ENCODE data around the gene ANP32B. TPM values are rescaled to one million over a fixed set of nuclear protein-coding genes. Genes with fewer than 3 reads are reported as not detected.

Gene ANP32B
- total RNA-seq, 2 experiments from 2014 or later = 32.1 to 389 TPM

GRCh38 chr9:97983589-97984187 is 547 bp downstream of the ANP32B start:
- ChIA-PET CTCF (ENCODE audit: unreplicated experiment) (interaction anchor here (0.6 to 0.9 kb wide), 2 partner anchors 51 to 60 kb away, joined by 3 read pairs; no protein-coding TSS in a partner anchor), POLR2A (interaction anchor here (1.2 to 4.5 kb wide), 4 partner anchors 13 to 58 kb away, joined by 4 to 39 read pairs (median 6); no protein-coding TSS in a partner anchor)
- Histone ChIP-seq H3K4me2 (ENCODE audit: low read length) (peak overlapping the region; percentile 96), H3K27ac (ENCODE audit: low read depth, low read length, poor library complexity, severe bottlenecking) (peak overlapping the region; percentile 85), H2AFZ (ENCODE audit: low read length) (no peak overlapping the region), H3K4me1 (ENCODE audit: insufficient read depth, low read length, poor library complexity, severe bottlenecking) (peaks cover 73% of the 10 kb centered on the region), H3K36me3 (ENCODE audit: insufficient read depth, low read length) (peaks cover 37% of the 10 kb centered on the region; the same call in 1 of the 2 replicates), H3K79me2 (ENCODE audit: insufficient read depth, low read depth, low read length) (peaks cover 65% of the 10 kb centered on the region), H3K9me3 (ENCODE audit: low read length) (no peaks in the 10 kb centered on the region), H3K9me2 (ENCODE audit: insufficient read depth, low read length) (no peaks in the 10 kb centered on the region), H4K20me1 (ENCODE audit: insufficient read depth, low read length) (peaks cover 23% of the 10 kb centered on the region), H3K4me3 (ENCODE audit: low read depth, low read length, poor library complexity, severe bottlenecking) (peak overlapping the region; percentile 92)
- no TSS peak for BruUV-seq (replicated peaks)
- DNase-seq (ENCODE audit: low spot score) = peak; percentile 63
- TF ChIP-seq CTCF (conservative IDR thresholded peaks at IDR 0.05; ENCODE audit: low read length) (no peak), EZH2phosphoT487 (IDR thresholded peaks at IDR 0.05; ENCODE audit: borderline replicate concordance, low read depth, low read length) (no peak)
- intact Hi-C loops (cut with micrococcal nuclease; ENCODE audit: unreplicated experiment) = loop anchor here (1.0 to 2.0 kb wide), 6 partner anchors 27 to 119 kb away; partner anchors contain the start of gene HEMGN

GRCh38 chr9:97984188-97985057 is 1.3 kb downstream of the ANP32B start:
- BruUV-seq (replicated peaks) = no TSS peak
- Histone ChIP-seq H3K9me2 (ENCODE audit: insufficient read depth, low read length) (no peaks in the 10 kb centered on the region), H3K4me1 (ENCODE audit: insufficient read depth, low read length, poor library complexity, severe bottlenecking) (peaks cover 73% of the 10 kb centered on the region), H3K4me3 (ENCODE audit: low read depth, low read length, poor library complexity, severe bottlenecking) (peak overlapping the region; percentile 92), H3K79me2 (ENCODE audit: insufficient read depth, low read depth, low read length) (peaks cover 73% of the 10 kb centered on the region), H3K4me2 (ENCODE audit: low read length) (peak overlapping the region; percentile 96), H3K27ac (ENCODE audit: low read depth, low read length, poor library complexity, severe bottlenecking) (peak overlapping the region; percentile 85), H3K9me3 (ENCODE audit: low read length) (no peaks in the 10 kb centered on the region), H3K36me3 (ENCODE audit: insufficient read depth, low read length) (peaks cover 44% of the 10 kb centered on the region; the same call in 1 of the 2 replicates), H4K20me1 (ENCODE audit: insufficient read depth, low read length) (peaks cover 28% of the 10 kb centered on the region), H2AFZ (ENCODE audit: low read length) (no peak overlapping the region)
- intact Hi-C loops (cut with micrococcal nuclease; ENCODE audit: unreplicated experiment) = no loop called here
- CTCF ChIA-PET (ENCODE audit: unreplicated experiment) = no interaction called here
- peak; percentile 81 for DNase-seq (ENCODE audit: low spot score)
- POLR2A ChIA-PET = interaction anchor here (1.1 to 1.4 kb wide), 3 partner anchors 54 to 62 kb away, joined by 3 to 7 read pairs (median 4); partner anchors contain the start of gene TRMO
- TF ChIP-seq CTCF (conservative IDR thresholded peaks at IDR 0.05; ENCODE audit: low read length) = no peak
- TF ChIP-seq EZH2phosphoT487 (IDR thresholded peaks at IDR 0.05; ENCODE audit: borderline replicate concordance, low read depth, low read length) = no peak

Data from OCI-LY7 (cell line).